Loucy (cell line): ENCODE results near the gene ZNF362.

Experiments used
- EZH2phosphoT487 ChIP-seq: fragments of 200-600 bp; IDR thresholded peaks from 2 replicates; pipeline ENCODE4 v1.6.1; 2018; ENCODE audit warnings: antibody characterized with exemption, mild to moderate bottlenecking, moderate library complexity, borderline replicate concordance
- TF ChIP-seq, protein P1 (sequence below): fragments of 200-600 bp; sonication (generic); conservative IDR thresholded peaks from 2 replicates; pipeline ENCODE4 v1.5.1; 2014; ENCODE audit warnings: mild to moderate bottlenecking, antibody characterized with exemption, low read length

DNA sequence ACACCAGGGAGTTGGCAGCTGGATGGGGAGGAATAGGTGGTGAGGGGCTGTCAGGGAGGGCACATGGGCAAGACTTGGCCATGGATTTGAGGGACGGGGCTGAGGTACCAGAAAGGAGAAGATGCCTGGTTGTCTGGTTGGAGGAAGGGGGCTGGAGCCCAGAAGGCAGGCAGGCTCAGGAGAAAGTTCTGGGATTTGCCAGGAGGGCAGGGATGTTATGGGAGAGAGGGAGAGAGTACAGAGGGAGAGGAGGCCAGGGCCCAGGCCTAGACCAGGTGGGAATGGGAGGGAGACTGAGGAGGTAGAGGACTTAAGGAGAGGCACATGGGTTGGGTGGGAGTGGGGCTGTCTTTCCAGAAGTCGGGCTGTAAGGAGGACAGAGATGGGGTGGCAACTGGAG, 60.3 kb downstream of the ZNF362 start:
- TF ChIP-seq, protein P1, sequence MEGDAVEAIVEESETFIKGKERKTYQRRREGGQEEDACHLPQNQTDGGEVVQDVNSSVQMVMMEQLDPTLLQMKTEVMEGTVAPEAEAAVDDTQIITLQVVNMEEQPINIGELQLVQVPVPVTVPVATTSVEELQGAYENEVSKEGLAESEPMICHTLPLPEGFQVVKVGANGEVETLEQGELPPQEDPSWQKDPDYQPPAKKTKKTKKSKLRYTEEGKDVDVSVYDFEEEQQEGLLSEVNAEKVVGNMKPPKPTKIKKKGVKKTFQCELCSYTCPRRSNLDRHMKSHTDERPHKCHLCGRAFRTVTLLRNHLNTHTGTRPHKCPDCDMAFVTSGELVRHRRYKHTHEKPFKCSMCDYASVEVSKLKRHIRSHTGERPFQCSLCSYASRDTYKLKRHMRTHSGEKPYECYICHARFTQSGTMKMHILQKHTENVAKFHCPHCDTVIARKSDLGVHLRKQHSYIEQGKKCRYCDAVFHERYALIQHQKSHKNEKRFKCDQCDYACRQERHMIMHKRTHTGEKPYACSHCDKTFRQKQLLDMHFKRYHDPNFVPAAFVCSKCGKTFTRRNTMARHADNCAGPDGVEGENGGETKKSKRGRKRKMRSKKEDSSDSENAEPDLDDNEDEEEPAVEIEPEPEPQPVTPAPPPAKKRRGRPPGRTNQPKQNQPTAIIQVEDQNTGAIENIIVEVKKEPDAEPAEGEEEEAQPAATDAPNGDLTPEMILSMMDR: no peak
- no peak for TF ChIP-seq EZH2phosphoT487
